HEK293 (cell line): ENCODE data around the gene TDRD3.

ENCODE experiments used
- CTCF ChIA-PET: fragments of 350-600 bp; formaldehyde crosslinking; extraction: SDS; loops from one replicate; lab custom pipeline; 2021; ENCODE audit warnings: antibody characterized with exemption; lab: Yijun Ruan, JAX
- POLR2A ChIA-PET: fragments of 300-600 bp; formaldehyde crosslinking; extraction: SDS; loops from one replicate; lab custom pipeline; 2020; ENCODE audit warnings: antibody characterized with exemption, inconsistent platforms; lab: Yijun Ruan, JAX
- H3K27ac ChIP-seq: fragments of 200-500 bp; sonication (Bioruptor generic); 2 replicates; pipeline ENCODE4 v1.5.1; 2014; ENCODE audit warnings: low read depth, low read length, control low read depth, inconsistent platforms; ENCODE audit errors: extremely low read depth
- H3K36me3 ChIP-seq, 2 experiments: fragments of 200-500 bp in 1 of 2; sonication (Bioruptor generic) in 1 of 2; 1 replicate in 1 of 2; 2 replicates in 1 of 2; pipeline ENCODE4 v1.5.1; 2014 to 2017; ENCODE audit warnings: inconsistent platforms in 2 of 2, low read length in 2 of 2; ENCODE audit not compliant: control insufficient read depth in 2 of 2, insufficient read depth in 1 of 2
- H3K4me1 ChIP-seq: fragments of 200-500 bp; sonication (Bioruptor generic); 2 replicates; pipeline ENCODE4 v1.5.1; 2014; ENCODE audit warnings: mild to moderate bottlenecking, low read length, inconsistent platforms; ENCODE audit not compliant: control insufficient read depth, insufficient read depth
- H3K4me3 ChIP-seq: 2 replicates; pipeline ENCODE4 v1.5.1; 2011; ENCODE audit warnings: low read depth, mild to moderate bottlenecking, control low read depth, low read length, moderate library complexity
- H3K9me3 ChIP-seq: fragments of 200-500 bp; sonication (Bioruptor generic); 2 replicates; pipeline ENCODE4 v1.5.1; 2014; ENCODE audit warnings: low read depth, low read length, inconsistent platforms; ENCODE audit not compliant: control insufficient read depth, insufficient read depth
- SCRT1 ChIP-seq: fragments of 450-650 bp; formaldehyde crosslinking; IDR thresholded peaks from 2 replicates; pipeline ENCODE4 v1.5.1; 2016; ENCODE audit warnings: missing biosample characterization, missing genetic modification characterization, borderline replicate concordance
- SP3 ChIP-seq: fragments of 450-650 bp; formaldehyde crosslinking; IDR thresholded peaks from 2 replicates; pipeline ENCODE4 v1.5.1; 2016; ENCODE audit warnings: missing biosample characterization, missing genetic modification characterization
- ZBTB7A ChIP-seq: fragments of 450-650 bp; formaldehyde crosslinking; IDR thresholded peaks from 2 replicates; pipeline ENCODE4 v1.5.1; 2016; ENCODE audit warnings: low read depth, missing biosample characterization, missing genetic modification characterization
- ZFP3 ChIP-seq: fragments of 450-650 bp; formaldehyde crosslinking; IDR thresholded peaks from 2 replicates; pipeline ENCODE4 v1.5.1; 2016; ENCODE audit warnings: low read depth, missing biosample characterization, missing genetic modification characterization
- ZNF174 ChIP-seq: fragments of 450-650 bp; formaldehyde crosslinking; IDR thresholded peaks from 2 replicates; pipeline ENCODE4 v1.5.0; 2017; ENCODE audit warnings: missing biosample characterization, mild to moderate bottlenecking, missing genetic modification characterization
- ZNF239 ChIP-seq: fragments of 450-650 bp; formaldehyde crosslinking; IDR thresholded peaks from 2 replicates; pipeline ENCODE4 v1.5.1; 2016; ENCODE audit warnings: missing biosample characterization, missing genetic modification characterization
- ZNF394 ChIP-seq: fragments of 450-650 bp; formaldehyde crosslinking; IDR thresholded peaks from 2 replicates; pipeline ENCODE4 v1.5.1; 2016; ENCODE audit warnings: missing biosample characterization, missing genetic modification characterization, mild to moderate bottlenecking, moderate library complexity, borderline replicate concordance
- ZNF585B ChIP-seq: fragments of 450-650 bp; formaldehyde crosslinking; IDR thresholded peaks from 2 replicates; pipeline ENCODE4 v1.5.1; 2016; ENCODE audit warnings: missing biosample characterization, missing genetic modification characterization
- ZNF76 ChIP-seq: fragments of 450-650 bp; formaldehyde crosslinking; IDR thresholded peaks from 2 replicates; pipeline ENCODE4; 2016; ENCODE audit warnings: low read depth, missing biosample characterization, missing genetic modification characterization, borderline replicate concordance
- TF ChIP-seq, protein P1 (sequence below): fragments of 450-650 bp; formaldehyde crosslinking; IDR thresholded peaks from 2 replicates; pipeline ENCODE4 v1.5.1; 2016; ENCODE audit warnings: missing biosample characterization, missing genetic modification characterization
- TF ChIP-seq, protein P2 (sequence below): fragments of 450-650 bp; formaldehyde crosslinking; IDR thresholded peaks from 2 replicates; pipeline ENCODE4 v1.5.1; 2016; ENCODE audit warnings: missing biosample characterization, missing genetic modification characterization
- TF ChIP-seq, protein P3 (sequence below): fragments of 450-650 bp; formaldehyde crosslinking; IDR thresholded peaks from 2 replicates; pipeline ENCODE4 v1.5.1; 2016; ENCODE audit warnings: missing biosample characterization, missing genetic modification characterization
- TF ChIP-seq, protein P4 (sequence below): fragments of 450-650 bp; formaldehyde crosslinking; IDR thresholded peaks from 2 replicates; pipeline ENCODE4 v1.5.1; 2016; ENCODE audit warnings: missing biosample characterization, missing genetic modification characterization

TDRD3 gene

DNA sequence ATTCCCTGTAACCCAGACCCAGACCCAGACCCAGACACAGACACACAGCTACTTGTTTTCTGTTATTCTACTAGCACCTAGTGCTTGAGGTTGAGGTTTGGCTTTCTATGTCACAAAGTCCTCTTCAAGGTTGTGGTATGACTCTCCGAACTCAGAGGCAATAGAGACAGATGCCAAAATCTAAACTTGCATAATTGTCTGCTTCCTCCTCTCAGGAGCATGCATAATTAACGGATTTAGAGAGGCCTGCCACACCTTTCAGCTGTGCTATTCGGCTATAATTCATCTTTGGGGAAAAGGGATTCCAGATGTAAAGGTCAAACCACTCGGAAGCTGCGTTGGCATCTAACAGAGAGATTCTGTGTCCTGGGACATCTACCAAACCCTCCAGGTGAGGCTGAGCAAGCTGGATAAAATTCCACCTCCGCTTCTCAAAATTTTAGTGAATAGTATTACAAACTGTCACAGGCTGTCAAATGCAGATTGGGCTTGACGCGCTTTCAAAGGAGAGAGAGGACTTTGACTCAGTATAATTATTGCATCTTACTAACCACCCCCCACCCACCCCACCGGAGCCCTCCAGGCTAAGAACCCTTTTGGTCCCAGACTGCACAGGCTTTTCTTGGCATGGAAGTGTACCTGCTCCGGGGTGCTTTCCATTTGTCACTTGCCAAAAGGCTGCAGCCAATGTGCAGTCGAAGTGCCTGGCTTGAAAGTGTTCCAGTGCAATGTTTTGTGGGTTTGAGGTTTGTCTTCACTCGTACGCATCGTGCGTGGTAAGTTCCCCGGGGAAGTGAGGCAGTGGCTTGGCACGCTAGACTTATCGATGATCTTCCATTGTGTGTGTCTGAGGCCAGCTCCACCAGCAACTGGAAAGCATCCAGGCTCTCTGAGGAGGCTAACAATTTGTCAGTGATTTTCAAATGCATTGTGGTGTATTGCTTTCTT is 194.1 kb downstream of the TDRD3 start:
- ChIA-PET POLR2A (no interaction called here), CTCF (interaction anchor here (0.6 kb wide), 1 partner anchor 27 kb away, joined by 4 read pairs; no protein-coding TSS in a partner anchor)
- Histone ChIP-seq H3K27ac (no peak overlapping the region), H3K4me1 (no peaks in the 10 kb centered on the region), H3K36me3 (no peaks in the 10 kb centered on the region), H3K4me3 (no peak overlapping the region), H3K9me3 (no peaks in the 10 kb centered on the region)
- TF ChIP-seq, protein P1, sequence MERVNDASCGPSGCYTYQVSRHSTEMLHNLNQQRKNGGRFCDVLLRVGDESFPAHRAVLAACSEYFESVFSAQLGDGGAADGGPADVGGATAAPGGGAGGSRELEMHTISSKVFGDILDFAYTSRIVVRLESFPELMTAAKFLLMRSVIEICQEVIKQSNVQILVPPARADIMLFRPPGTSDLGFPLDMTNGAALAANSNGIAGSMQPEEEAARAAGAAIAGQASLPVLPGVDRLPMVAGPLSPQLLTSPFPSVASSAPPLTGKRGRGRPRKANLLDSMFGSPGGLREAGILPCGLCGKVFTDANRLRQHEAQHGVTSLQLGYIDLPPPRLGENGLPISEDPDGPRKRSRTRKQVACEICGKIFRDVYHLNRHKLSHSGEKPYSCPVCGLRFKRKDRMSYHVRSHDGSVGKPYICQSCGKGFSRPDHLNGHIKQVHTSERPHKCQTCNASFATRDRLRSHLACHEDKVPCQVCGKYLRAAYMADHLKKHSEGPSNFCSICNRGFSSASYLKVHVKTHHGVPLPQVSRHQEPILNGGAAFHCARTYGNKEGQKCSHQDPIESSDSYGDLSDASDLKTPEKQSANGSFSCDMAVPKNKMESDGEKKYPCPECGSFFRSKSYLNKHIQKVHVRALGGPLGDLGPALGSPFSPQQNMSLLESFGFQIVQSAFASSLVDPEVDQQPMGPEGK (tag by site-specific recombination) = no peak
- no peak for TF ChIP-seq ZNF585B (tag by site-specific recombination)

DNA sequence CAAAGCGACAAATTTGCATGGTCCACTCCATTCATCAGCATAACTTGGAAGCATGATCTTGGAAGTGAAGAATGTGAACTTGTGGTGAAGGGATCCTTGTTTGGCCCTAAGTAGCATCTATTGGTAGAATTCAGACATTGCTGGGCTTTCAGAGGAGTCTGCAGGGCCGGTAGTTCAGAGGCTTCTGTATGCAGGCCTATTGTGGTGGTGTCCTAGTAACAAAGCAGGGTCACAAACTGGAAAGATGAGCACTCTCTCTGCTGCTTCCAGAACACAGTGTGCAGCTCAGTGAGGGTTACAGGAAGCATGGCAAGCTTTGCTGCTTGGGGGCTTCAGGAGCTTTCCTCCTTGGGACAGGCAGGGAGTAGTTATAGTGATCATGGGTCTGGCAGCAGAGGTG is 206.0 kb downstream of the TDRD3 start:
- H3K27ac ChIP-seq = no peak overlapping the region
- CTCF ChIA-PET = no interaction called here

More for the DNA sequence above, 206.0 kb downstream of the TDRD3 start:
- Histone ChIP-seq H3K9me3 (no peaks in the 10 kb centered on the region), H3K4me1 (no peaks in the 10 kb centered on the region), H3K36me3 (no peaks in the 10 kb centered on the region), H3K4me3 (no peak overlapping the region)
- POLR2A ChIA-PET = no interaction called here
- TF ChIP-seq, protein P2, sequence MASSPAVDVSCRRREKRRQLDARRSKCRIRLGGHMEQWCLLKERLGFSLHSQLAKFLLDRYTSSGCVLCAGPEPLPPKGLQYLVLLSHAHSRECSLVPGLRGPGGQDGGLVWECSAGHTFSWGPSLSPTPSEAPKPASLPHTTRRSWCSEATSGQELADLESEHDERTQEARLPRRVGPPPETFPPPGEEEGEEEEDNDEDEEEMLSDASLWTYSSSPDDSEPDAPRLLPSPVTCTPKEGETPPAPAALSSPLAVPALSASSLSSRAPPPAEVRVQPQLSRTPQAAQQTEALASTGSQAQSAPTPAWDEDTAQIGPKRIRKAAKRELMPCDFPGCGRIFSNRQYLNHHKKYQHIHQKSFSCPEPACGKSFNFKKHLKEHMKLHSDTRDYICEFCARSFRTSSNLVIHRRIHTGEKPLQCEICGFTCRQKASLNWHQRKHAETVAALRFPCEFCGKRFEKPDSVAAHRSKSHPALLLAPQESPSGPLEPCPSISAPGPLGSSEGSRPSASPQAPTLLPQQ (tag by site-specific recombination) = no peak
- TF ChIP-seq SCRT1 (tag by site-specific recombination) (no peak), ZNF239 (no peak), ZNF76 (tag by site-specific recombination) (no peak), ZBTB7A (tag by site-specific recombination) (no peak), ZFP3 (no peak), ZNF394 (tag by site-specific recombination) (no peak), SP3 (tag by site-specific recombination) (no peak), ZNF174 (tag by site-specific recombination) (no peak)
- TF ChIP-seq, protein P3, sequence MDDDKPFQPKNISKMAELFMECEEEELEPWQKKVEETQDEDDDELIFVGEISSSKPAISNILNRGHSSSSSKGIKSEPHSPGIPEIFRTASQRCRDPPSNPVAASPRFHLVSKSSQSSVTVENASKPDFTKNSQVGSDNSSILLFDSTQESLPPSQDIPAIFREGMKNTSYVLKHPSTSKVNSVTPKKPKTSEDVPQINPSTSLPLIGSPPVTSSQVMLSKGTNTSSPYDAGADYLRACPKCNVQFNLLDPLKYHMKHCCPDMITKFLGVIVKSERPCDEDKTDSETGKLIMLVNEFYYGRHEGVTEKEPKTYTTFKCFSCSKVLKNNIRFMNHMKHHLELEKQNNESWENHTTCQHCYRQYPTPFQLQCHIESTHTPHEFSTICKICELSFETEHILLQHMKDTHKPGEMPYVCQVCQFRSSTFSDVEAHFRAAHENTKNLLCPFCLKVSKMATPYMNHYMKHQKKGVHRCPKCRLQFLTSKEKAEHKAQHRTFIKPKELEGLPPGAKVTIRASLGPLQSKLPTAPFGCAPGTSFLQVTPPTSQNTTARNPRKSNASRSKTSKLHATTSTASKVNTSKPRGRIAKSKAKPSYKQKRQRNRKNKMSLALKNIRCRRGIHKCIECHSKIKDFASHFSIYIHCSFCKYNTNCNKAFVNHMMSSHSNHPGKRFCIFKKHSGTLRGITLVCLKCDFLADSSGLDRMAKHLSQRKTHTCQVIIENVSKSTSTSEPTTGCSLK (tag by site-specific recombination) = no peak
- TF ChIP-seq, protein P4, sequence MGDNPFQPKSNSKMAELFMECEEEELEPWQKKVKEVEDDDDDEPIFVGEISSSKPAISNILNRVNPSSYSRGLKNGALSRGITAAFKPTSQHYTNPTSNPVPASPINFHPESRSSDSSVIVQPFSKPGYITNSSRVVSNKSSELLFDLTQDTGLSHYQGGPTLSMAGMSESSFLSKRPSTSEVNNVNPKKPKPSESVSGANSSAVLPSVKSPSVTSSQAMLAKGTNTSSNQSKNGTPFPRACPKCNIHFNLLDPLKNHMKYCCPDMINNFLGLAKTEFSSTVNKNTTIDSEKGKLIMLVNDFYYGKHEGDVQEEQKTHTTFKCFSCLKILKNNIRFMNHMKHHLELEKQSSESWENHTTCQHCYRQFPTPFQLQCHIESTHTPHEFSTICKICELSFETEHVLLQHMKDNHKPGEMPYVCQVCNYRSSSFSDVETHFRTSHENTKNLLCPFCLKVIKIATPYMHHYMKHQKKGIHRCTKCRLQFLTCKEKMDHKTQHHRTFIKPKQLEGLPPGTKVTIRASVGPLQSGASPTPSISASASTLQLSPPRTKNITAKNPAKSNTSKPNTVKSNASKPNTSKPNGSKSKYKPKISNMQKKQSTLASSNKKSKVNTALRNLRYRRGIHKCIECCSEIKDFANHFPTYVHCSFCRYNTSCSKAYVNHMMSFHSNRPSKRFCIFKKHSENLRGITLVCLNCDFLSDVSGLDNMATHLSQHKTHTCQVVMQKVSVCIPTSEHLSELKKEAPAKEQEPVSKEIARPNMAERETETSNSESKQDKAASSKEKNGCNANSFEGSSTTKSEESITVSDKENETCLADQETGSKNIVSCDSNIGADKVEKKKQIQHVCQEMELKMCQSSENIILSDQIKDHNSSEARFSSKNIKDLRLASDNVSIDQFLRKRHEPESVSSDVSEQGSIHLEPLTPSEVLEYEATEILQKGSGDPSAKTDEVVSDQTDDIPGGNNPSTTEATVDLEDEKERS (tag by site-specific recombination) = no peak
